HG03457 (cell line): Measurements from ENCODE around the gene TRPM8.
"Not testable (repeated sequence)": the region's sequence is repeated elsewhere in the genome, so short reads cannot be mapped to it uniquely, and the experiment has no call there.

Experiments used
- ATAC-seq: cut with Tn5 transposase; IDR thresholded peaks from one replicate; pipeline ENCODE4 v1.9.1; 2021; ENCODE audit warnings: moderate number of reproducible peaks; ENCODE audit not compliant: unreplicated experiment

TRPM8 gene

DNA sequence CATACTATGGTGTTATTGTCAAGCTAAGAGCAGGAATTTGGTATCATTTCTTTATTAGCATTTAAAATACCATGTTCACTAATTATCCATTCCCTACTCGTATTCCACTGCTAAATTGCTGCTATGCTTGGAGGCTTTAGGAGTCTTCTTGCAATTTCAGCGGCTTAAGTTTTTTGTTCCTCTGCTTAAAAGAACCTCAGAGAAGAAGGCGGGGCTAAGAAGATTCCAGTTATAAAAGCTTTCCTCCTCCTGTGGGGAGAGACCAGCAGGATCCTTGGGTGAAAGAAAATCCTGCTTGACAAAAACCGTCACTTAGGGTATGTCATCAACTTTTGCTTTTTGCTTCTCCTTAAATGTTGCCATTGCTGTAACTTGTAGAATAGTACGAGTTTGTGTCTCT, at the start of gene TRPM8:
TRPM8 (plus strand) TSS at position 258 of the 400 bp plus-strand sequence. CDS start 9,165 bp downstream, outside the sequence.
- no peak for ATAC-seq

DNA sequence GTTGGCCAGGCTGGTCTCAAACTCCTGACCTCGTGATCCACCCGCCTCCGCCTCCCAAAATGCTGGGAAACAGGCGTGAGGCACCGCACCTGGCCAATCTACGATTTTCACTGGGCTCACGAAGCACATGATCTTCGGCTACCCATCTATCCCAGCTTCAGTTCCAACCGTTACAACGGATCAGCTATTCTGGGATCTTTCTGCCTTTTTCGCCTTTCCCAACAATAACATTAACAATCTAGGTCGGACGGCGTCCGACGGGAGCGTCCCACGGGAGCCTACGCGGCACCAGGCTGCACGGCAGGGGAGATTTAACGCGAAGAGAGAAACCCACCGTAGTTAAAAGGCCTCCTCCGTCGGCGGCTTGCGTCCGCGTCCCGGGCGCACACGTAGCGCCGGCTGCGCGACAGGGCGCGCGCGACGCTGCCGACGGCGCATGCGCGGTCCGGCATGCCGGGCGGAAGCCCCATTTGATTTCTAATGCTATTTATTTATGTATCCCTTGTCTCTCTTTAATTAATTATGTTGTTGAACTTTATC, 49.1 kb upstream of the TRPM8 start, which contains the start of gene MSL3B:
MSL3B (minus strand) TSS at position 394 of the 540 bp plus-strand sequence.
- no peak for ATAC-seq

DNA sequence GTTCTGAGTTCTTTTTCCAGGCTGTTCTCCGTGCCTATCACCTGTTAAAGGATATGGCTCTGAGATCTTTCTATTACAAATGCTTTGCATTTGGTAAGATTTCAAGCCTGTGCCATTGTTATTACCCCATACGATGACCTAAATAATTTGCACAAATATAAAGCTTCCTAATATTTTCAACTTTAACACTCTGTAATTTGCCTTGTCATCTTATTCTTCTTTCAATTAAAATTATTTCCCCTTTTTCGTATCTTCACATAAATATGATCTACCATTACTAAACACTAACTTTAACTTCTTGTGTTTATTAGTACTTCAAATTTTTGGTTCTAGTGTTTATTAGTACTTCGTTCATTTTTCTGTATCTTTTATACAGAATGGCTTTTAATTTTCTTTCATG, 45.7 kb upstream of the TRPM8 start:
- ATAC-seq: no peak

DNA sequence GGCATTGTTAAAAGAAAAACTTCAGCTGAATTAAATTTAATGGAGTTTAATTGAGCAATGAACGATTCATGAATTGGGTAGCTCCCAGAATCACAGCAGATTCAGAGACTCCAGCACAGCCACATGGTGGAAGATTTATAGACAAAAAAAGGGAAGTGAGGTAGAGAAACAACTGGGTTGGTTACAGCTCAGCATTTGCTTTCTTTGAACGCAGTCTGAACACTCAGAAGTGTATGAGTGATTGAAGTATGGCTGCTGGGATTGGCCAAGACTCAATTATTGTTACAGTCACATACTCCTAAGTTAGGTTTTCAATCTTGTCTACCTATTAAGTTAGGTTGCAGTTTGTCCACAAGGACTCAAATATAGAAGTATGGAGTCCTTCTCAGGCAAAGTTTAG, 45.0 kb upstream of the TRPM8 start:
- not testable (repeated sequence) for ATAC-seq

DNA sequence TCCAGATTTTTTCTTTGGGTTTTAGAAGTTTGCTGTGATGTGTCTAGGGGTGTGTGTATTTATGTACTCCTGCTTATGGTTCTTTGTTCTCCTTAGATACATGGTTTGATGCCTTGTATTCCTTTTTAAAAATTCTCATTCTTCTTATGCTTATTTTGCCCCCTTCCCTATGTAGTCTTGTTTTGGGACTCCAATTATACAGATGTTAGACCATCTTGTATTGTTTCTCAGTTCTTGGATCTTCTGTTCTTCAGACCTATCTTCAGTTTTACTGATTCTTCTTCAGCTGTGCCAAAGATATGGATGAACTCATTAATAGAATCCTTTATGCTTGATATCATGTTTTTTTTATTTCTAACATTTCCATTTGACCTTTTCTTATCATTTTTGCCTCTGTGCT, 34.8 kb upstream of the TRPM8 start:
- ATAC-seq: no peak

DNA sequence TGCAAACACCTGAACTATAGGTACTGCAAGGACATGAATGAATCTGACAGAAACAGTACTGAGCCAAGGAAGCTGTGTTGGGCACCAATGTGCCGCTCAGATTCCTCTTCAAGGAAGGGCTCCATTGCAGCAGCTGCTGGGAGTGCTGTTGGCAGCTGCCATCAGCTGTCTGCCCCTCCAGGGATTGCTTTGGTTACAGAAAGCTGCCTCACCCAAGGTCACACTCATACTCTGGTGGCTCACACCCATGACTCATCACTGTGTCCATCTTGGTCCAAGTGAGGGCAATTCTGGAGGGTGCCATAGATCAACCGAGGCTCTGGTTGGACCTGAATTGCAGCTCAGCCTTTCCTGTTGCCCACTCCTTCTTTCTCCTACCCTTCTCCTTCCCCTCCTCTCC, 24.4 kb upstream of the TRPM8 start:
- ATAC-seq: no peak

DNA sequence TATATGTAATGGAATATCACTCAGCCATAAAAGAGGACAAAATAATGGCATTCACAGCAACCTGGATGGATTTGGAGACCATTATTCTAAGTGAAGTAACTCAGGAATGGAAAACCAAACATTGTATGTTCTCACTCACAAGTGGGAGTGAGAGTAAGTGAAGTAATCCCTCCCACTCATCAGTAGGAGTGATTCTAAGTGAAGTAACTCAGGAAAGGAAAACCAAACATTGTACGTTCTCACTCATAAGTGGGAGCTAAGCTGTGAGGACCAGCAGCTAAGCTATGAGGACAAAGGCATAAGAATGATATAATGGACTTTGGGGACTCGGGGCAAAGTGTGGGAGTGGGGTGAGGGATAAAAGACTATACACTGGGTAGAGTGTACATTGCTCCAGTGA, 20.9 kb upstream of the TRPM8 start:
- not testable (repeated sequence) for ATAC-seq

DNA sequence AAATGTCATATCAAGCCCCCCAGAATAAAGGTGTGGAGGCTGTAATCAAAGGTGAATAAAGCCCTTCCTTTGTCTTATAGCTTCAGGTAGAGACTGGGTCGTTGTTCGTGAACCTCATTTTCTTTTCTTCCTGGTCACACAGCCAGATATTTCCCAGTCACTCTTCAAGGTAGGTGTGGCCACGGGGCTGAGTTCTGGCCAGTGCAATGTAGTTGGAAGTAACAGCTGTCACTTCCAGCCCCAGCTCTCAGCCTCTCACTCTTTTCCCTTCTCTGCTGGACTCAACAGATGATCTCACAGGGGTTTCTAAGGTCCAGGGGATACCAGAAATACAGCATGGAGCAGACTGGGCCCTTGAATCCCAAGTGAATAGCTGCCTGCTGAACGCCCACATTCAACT, 15.8 kb upstream of the TRPM8 start:
- no peak for ATAC-seq

DNA sequence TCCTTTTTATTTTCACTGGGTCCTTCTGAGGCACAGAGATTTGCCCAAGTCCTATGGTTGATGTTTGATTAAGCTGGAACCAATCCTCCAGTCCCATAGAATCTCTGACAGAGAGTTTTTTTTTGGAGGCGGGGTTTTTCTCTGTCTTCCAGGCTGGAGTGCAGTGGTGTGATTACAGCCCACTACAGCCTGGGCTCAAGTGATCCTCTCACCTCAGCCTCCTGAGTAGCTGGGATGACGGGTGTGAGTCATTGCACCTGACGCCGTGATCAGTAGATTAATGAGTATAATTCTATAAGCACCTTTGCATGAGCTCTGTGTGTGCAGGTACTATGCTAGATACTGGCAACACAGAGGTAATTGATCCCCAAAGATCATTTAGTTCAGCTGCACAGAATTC, 15.3 kb upstream of the TRPM8 start:
- ATAC-seq: no peak

DNA sequence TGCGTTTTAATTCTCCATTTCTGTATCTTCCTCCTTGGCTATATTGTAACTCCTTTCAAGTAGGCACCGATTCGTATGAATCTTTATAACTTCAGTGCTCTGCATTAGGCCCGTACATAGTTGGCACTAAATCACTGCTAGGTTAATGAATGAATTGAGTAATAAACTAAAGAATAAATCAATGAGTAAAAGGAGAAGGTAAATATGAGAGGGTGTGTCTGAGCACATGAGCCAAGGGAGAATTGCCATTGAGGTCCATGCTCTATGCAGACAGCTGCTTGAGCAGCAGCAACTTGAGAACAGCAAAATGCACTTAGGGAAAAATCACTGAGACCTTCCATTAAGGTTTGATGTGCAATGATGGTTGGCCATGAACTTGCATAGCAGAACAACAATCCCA, 11.2 kb upstream of the TRPM8 start:
- no peak for ATAC-seq

DNA sequence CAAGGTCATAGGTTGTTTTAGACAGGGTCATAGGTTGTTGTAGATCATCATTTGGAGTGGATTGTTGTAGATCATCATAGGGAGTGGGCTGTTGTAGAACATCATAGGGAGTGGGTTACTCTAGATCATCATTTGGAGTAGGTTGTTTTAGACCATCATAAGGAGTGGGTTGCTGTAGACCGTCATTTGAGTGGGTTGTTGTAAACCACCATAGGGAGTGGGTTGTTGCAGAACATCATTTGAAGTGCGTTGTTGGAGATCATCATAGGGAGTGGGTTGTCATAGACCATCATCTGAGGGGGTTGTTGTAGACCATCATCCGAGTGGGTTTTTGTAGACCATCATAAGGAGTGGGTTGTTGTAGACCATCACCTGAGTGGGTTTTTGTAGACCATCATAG, 9.5 kb upstream of the TRPM8 start:
- no peak for ATAC-seq

DNA sequence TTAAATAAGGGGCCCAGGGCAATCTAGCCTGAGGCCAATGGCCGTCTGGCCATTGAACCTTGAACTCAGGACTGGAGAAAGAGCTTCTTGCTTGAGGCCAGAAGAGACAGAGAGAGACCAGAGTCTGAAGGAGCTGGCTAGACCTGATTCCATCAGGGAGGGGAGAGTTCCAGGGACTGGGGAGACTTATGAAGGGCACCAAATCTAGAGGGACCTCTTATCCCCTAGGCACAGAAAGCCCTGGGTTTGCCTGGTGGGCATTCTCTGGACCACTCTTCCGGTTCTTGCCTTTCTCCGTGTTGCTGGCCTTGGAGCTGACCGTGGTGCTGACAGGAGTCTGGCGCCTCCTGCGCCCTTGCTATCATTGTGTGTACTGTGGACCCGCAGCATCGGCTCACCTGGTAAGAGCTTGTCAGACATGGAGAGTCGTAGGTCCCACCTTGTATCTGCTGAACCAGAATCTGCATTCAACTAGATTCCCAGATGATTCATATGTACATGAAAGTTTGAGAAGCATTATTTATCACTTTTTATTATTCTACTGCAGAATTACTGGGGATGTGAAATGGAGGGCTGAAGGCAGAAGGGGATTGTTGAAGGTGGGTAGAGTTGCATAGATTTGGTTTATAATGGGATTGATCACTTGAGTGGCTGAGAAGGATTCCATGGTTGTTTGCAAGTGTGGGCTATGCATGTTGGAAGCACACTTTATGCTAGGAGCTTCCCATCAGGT, 4.3 kb upstream of the TRPM8 start:
- no peak for ATAC-seq

DNA sequence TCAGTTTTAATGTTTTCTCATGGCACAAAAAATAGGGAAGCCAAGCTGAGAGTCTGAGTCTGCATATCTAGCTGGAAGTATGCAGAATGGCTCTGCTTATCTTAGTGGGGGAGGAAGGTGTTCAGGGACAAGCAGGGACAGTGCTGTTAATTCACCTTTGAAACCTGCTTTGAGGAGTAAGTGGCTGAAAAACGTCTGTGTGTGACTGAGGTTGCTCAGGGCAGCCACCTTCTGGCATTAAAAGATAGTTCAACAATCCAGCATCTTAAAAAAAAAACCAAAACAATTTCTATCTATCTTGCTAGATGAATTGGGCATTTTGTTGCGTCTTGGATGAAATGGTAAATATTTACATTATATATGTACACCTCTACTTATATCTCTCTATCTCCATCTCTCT, 2.0 kb upstream of the TRPM8 start:
- ATAC-seq: no peak

DNA sequence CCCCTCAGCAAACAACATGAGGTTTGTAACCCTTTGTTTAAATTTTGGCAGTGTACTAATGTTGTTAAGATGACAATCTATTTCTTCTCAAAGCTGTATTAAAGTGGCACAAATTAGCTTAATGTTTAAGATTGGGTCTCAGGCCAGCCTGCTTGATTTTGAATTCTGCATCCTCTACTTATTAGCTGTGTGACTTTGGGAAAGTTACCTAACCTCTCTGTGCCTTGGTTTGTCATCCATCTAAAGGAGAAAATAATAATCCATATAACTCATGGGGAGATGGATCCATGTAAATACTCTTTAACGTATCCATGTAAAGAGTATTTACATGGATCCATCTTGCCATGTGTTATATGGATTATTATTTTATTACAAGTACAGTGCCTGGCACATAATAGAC, 2.1 kb downstream of the TRPM8 start:
- ATAC-seq: no peak

DNA sequence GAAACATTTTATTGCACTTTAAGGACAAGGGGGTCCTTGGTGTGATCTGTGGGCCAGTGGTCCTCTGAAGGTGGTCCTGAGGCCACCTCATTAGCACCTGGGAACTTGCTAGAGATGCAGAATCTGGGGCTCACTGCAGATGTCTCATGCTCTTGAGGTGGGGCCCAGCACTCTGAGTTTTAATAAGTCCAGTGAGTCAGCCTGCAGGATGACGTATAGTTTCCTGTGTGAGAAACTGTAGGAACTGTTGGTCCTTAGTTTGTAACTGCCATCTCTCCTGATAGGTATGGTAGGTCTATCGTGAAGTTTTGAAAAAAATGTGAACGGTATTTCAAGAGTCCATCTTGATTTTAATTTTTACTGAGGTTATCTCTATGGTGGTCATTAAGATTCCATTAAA, 2.8 kb downstream of the TRPM8 start:
- no peak for ATAC-seq

DNA sequence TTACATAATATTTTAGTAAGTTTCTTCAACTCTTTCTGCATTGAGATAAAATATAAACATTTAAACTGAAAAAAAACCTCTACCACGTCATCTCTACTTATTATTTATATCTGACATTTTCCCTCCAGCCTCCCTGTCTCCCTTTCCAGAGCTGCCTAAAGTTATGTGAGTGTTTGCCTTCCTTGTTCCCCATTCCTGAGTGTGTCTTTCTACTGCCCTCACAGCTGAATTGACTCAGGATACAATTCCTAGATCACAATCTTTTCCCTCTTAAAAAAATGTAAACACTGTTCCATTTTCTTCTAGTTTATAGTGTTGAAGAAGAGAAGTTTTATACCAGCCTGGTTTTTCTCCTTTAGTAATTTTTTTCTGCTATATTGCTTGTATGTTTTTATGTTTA, 5.3 kb downstream of the TRPM8 start:
- ATAC-seq: no peak

DNA sequence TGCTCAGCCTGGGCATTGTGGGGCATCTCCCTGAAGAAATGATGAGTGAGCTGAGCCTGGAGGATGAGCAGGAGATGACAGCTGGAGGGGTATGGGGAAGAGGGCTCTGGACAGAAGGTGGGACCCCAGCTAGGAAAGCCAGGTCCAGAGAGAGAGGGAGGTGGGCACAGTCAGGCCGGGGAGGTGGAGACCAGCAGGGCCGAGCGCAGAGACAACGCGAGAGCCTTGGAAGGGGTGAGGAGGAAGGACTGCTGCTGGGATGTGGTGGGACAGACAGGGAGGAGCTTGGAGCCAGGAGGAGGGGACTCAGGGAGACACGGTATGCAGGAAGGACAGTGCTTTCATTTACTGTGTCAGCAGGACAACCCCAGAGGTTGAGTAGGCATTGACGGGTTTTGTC, 8.2 kb downstream of the TRPM8 start:
- ATAC-seq: no peak

DNA sequence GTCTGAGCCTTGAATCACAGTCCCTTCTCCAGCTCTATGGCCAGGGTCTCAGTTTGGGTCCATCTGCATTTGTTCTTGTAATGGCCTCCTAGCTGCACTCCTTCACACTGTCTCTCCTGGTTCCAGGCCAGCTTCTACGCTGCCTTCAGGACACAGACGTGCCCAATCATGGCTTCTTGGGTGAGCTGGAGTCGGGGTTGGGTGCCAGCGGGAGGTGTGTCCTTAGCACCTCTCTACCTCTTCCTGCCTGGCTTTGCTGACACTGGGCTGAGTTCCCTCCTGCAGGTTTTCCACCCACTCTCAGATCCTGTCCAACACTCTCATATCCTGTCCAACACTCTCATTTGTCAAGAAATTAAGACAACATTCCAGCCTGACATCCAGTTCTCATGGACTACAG, 9.6 kb downstream of the TRPM8 start:
- ATAC-seq: no peak

DNA sequence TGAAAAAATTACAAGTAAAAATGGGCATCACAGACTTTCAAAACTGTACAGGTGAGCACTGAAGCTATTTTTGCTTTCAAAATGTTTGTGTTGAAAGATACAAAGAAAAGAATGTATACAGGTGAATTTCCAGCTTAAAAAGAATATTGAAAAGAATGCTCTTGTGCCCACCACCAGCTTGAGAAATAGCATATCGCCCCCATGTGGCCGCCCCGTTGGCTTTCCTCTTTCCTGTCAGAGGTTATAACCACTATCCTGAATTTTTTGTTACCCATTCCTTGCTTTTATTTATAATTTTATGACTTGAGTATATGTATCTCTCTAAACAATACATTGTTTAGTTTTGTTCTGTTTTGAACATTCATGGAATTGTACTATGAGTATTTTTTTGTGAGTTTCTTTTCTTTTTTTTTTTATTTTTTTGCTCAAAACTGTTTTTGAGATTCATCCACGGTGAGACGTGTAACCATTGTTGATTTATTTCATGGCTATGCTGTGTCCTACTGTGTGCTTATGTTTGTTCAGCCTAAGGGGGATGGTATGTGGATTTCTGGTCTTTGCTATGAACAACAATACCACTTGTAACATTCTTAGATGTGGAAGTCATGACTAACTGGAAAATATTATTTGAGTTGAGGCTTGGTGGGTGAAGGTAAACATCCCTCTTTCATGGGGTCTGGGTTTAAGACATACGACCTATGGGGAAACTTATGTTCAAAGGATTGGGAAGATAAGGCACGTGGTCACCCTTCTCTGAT, 11.6 kb downstream of the TRPM8 start:
- no peak for ATAC-seq

DNA sequence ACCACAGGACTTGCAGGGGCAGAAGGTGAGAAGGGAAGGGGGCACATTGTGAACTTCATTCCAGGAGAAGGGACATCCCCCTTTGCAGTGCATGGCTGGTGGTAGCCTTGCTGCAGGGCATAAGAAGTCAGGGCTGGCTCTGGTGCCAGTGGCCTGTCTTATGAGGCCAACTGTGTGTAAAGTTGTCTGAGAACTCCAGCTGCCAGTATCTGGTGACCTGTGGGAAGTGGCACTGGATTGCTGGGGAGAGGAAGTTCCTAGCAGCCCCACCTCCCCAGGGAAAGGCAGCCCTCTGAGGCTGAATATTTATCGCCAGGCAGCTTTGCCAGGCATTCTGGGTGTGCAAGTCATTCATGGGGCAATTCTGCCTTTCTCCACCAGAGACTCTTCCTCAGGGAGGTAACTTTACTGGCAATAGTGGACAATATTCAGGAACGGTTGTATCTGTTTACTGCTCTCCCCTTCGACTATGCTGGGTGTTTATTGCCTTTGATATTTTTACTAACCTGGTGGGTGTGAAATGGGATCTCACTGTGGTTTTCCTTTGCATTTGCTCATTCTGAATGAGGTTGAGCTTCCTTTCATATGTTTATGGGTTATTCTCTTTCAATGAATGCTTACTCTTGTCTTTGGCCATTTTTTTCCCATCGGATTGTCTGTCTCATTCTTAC, 12.3 kb downstream of the TRPM8 start:
- no peak for ATAC-seq

DNA sequence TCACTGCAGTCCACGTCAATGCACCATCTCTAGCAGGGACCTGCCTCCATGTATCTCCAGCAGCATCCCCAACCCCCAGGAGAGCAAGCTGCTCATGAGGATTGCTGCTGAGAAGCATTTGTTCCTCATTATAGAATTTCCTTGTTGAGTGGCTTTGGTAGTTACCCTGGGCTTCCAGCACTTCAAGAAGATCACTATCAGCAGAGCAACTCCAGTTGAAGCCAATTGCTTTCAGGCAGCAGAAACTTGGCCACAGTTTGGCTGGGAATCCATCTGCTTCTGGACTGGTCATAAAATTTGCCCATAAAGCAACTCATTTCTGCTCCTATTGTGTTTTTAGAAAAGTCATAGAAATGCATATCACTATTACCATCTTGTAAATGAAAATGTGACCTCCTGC, 17.4 kb downstream of the TRPM8 start:
- ATAC-seq: no peak

DNA sequence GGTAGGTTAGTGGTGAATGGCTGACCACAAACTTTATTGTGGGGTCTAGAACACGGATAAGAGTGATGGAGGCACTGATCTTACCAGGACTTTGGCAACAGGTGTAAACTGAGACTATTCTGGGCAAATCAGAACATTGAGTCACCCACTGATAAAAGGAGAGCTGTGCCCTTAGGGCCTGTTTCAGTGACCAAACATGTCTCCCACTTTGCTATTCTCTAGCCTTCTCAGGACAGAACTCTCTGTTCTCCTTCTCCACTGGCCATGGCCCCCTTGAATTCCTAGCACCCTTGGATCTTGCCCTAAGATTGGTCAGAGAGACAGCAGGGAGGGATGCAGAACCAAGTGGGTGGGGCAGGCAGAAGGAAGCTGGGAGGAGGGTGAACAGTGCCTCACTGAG, 18.3 kb downstream of the TRPM8 start:
- no peak for ATAC-seq
